Subcutaneous adipose tissue (tissue), 4 donors: Measurements from ENCODE around the gene LTBP2. TPM values are rescaled to one million over a fixed set of nuclear protein-coding genes. Genes with fewer than 3 reads are reported as not detected.

Source experiments
- total RNA-seq, 4 donors: library from RNA; depleted of rRNA; stranded (reverse); fragments of >200 nt; gene quantifications; one replicate each; pipeline ENCODE4 v1.1.0, GENCODE V29; 2016
- TF ChIP-seq, protein P1 (sequence below): fragments of 450-650 bp; IDR thresholded peaks from one replicate; pipeline ENCODE4 v1.5.1; 2016; ENCODE audit warnings: low read depth, mild to moderate bottlenecking, control low read depth, antibody characterized with exemption, moderate library complexity

LTBP2 gene
- total RNA-seq, 4 donors from 2014 or later: 39.6 to 109 (median 64.3) TPM

DNA sequence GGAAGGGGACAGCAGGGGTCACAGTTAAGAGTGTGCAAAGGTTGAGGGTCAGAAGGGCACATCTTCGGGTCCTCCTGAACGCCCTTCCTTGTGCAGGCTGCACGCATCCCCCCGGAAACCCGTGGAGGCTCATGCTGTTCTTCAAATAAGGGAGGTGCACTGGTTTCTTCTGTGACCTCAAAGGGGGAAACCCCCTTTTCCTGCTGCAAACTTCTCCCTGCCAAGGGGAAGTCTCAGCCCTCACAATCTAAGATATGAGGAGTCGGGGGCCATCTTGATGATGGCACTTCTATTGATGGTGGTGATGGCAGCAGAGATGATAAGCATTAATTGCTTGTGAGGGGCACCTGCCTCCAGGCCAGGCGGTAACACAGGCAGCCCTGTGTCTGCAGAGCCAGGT is 78.5 kb downstream of the LTBP2 start:
- TF ChIP-seq, protein P1, sequence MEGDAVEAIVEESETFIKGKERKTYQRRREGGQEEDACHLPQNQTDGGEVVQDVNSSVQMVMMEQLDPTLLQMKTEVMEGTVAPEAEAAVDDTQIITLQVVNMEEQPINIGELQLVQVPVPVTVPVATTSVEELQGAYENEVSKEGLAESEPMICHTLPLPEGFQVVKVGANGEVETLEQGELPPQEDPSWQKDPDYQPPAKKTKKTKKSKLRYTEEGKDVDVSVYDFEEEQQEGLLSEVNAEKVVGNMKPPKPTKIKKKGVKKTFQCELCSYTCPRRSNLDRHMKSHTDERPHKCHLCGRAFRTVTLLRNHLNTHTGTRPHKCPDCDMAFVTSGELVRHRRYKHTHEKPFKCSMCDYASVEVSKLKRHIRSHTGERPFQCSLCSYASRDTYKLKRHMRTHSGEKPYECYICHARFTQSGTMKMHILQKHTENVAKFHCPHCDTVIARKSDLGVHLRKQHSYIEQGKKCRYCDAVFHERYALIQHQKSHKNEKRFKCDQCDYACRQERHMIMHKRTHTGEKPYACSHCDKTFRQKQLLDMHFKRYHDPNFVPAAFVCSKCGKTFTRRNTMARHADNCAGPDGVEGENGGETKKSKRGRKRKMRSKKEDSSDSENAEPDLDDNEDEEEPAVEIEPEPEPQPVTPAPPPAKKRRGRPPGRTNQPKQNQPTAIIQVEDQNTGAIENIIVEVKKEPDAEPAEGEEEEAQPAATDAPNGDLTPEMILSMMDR: no peak

DNA sequence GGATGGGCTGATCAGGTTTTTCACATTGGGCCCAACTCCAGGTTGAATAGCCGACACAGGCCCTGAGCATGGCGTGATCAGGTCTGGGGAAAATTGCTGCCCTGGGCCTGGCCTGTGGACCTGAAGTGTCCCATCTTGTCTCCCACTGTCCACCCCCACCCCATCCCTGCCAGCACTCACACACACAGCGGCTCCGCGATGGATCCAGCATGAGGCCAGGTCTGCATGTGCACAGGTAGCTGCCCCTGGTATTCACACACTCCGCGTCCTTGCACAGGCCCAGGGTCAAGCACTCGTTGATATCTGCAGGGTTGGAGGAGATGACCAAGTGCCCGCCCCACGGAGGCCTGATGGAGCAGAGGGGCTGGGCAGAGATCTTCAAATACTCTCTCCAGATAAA is 79.8 kb downstream of the LTBP2 start:
- TF ChIP-seq, protein P1: no peak

DNA sequence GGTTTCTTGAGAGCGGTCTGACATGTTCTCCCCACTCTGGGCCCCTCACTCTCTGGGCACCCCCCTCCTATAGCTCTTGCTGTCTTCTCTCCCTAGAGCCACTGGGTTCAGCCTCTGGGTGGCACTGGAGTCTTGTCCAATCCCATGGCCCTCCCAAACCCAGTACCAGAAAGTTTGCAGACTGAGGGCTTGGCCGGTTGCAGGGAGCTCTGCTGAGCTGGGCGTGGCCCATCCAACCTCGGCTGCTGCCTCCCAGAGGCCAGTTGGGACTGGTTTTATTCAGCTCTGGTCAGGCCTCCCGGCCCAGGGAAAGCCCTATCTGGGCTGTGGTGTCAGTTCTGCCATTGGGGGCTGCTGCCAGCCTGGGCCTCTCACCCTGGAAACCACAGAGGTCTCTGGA is 80.6 kb downstream of the LTBP2 start:
- TF ChIP-seq, protein P1: no peak

DNA sequence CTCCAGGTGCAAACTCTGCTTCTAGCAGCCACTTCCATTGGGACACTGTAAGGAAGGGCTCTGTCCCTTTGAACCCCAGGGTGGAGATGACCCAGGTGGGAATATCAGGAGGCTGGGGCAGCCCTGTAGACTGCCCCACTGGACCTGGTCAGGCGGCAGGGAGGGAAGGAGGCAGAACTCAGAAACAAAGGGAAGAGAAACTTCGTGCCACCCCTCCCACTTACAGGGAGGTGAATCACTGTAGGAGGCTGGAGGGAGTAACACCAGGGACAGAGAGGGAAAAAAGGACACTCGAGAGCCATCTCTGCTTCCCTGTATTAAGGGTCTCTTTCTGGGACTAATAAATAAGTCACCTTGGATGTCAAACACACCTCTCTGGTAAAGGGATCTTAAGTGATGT is 81.0 kb downstream of the LTBP2 start:
- TF ChIP-seq, protein P1: no peak

DNA sequence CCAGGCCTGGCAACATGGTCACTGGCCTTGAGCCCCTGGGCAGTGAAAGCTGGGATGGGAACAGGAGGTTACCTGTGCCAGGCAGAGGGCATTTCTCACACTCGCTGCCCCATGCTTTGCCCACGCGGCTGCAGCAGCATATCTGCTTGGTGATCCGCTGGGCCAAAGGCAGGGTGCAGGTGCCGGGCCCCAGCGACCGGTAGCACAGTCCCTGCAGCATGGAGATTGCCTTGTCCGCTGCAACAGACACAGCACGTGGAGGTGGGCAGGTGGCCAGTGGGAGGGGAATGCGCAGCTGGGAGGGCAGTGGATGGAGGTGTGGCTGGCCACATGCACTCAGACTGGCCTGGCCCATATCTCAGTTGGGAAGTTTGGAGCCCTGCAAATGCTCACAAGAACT is 83.2 kb downstream of the LTBP2 start:
- TF ChIP-seq, protein P1: no peak

DNA sequence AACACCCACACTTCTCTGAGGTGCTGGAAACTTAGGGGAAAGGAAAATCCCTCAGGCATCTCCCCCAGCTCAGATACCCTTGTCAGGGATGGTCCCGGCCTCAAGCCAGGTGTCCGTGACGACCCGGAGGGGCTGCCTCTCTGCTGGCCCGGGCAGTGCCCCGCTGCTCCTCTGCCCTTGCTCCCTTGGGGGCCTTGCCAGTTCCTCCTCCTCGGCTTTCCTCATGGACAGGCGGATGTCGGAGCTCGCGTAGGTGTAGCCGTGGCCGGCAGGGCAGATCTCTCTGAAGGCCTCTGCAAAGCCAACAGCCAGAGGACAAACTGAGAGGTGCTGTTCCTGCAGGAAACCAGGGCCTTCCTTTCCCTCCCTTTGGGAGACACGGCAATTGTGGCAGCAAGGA is 83.6 kb downstream of the LTBP2 start:
- TF ChIP-seq, protein P1: no peak

DNA sequence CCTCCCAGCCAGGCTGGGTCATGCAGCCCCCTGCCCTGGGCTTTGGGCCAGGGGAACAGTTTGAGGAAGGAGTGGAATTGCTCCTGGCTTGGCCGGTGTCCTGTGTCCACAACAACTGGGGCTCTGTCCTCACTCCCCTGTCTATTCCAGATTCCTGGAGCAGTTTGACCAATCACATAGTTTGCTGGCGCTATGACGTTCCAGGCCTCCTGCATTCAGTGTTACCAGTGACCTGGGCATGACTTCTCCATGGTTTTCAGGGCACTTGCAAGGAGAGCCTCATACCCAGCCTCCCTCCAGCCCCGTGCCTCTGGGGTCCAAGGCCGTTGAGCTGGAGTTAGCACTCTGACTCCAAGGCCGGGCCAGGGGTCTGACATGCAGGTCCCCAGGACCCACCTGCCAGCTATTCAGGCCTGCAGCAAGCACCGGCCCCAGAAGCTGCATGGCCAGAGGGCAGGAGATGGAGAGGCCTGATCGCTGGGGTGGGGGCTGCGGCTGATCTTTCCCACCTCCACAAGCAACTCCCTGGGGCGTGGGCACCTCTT is 84.2 kb downstream of the LTBP2 start:
- TF ChIP-seq, protein P1: no peak
